IMR-90 (cell line): ENCODE measurements around the gene ASPHD2. TPM values are rescaled to one million over a fixed set of nuclear protein-coding genes. Genes with fewer than 3 reads are reported as not detected.

Source experiments
- ATAC-seq: fragments of 200-7000 bp; cut with Tn5 transposase; 2 replicates; pipeline ENCODE4 v1.9.1; 2020; ENCODE audit warnings: low read depth, mild to moderate bottlenecking, moderate library complexity
- BruUV-seq: library from RNA; stranded (reverse); fragments of 400-500 nt; replicated peaks from 2 replicates; lab custom pipeline; 2021; lab: Mats Ljungman, UMichigan
- CTCF ChIA-PET: fragments of 300-600 bp; formaldehyde crosslinking; extraction: SDS; loops from one replicate; lab custom pipeline; 2021; ENCODE audit warnings: antibody characterized with exemption; lab: Yijun Ruan, JAX
- POLR2A ChIA-PET: fragments of 300-600 bp; sonication (Branson Sonifier 250); formaldehyde crosslinking; loops from one replicate; lab custom pipeline; 2022; ENCODE audit warnings: antibody characterized with exemption; ENCODE audit not compliant: unreplicated experiment; lab: Charles Lee
- DNase-seq: peaks from one replicate; pipeline ENCODE4 v3.0.0; 2013
- H2AFZ ChIP-seq: replicated peaks from 2 replicates; pipeline ENCODE3; 2013; ENCODE audit warnings: low read length, mild to moderate bottlenecking; ENCODE audit not compliant: poor library complexity
- H2AK5ac ChIP-seq: 2 replicates; pipeline ENCODE4 v1.6.1; 2013; ENCODE audit warnings: low read depth, low read length, inconsistent platforms
- H2AK9ac ChIP-seq: replicated peaks from 2 replicates; pipeline ENCODE3; 2013; ENCODE audit warnings: mild to moderate bottlenecking, low read depth, low read length, moderate library complexity; ENCODE audit not compliant: poor library complexity
- H2BK120ac ChIP-seq: 2 replicates; pipeline ENCODE4 v1.6.1; 2013; ENCODE audit warnings: low read depth, low read length, inconsistent platforms
- H2BK15ac ChIP-seq: 3 replicates; pipeline ENCODE4 v1.6.1; 2013; ENCODE audit warnings: low read depth, low read length, inconsistent platforms
- H2BK20ac ChIP-seq: 2 replicates; pipeline ENCODE4 v1.6.1; 2013; ENCODE audit warnings: low read depth, mild to moderate bottlenecking, inconsistent platforms, low read length, moderate library complexity
- H2BK5ac ChIP-seq: 2 replicates; pipeline ENCODE4 v1.6.1; 2013; ENCODE audit warnings: mild to moderate bottlenecking, low read depth, low read length, inconsistent platforms; ENCODE audit not compliant: poor library complexity, severe bottlenecking
- H3K14ac ChIP-seq: replicated peaks from 2 replicates; pipeline ENCODE4 v1.6.1; 2013; ENCODE audit warnings: low read depth, low read length, inconsistent platforms
- H3K18ac ChIP-seq: 2 replicates; pipeline ENCODE4 v1.6.1; 2013; ENCODE audit warnings: low read depth, low read length, control low read depth
- H3K23ac ChIP-seq: 2 replicates; pipeline ENCODE4 v1.6.1; 2013; ENCODE audit warnings: low read depth, low read length, inconsistent platforms
- H3K27ac ChIP-seq: 2 replicates; pipeline ENCODE4 v1.5.1; 2013; ENCODE audit warnings: mild to moderate bottlenecking, control low read depth, low read length; ENCODE audit not compliant: insufficient read depth
- H3K27me3 ChIP-seq: 2 replicates; pipeline ENCODE4 v1.6.1; 2013; ENCODE audit warnings: low read length; ENCODE audit not compliant: control insufficient read depth, insufficient read depth
- H3K36me3 ChIP-seq: 2 replicates; pipeline ENCODE4 v1.6.1; 2013; ENCODE audit warnings: low read length, mixed read lengths; ENCODE audit not compliant: control insufficient read depth, insufficient read depth
- H3K4ac ChIP-seq: 2 replicates; pipeline ENCODE4 v1.6.1; 2013; ENCODE audit warnings: low read depth, low read length, inconsistent platforms
- H3K4me1 ChIP-seq: 2 replicates; pipeline ENCODE4 v1.6.1; 2013; ENCODE audit warnings: low read length, mixed read lengths; ENCODE audit not compliant: control insufficient read depth, insufficient read depth
- H3K4me2 ChIP-seq: 2 replicates; pipeline ENCODE4 v1.6.1; 2013; ENCODE audit warnings: low read depth, mild to moderate bottlenecking, control low read depth, low read length, moderate library complexity
- H3K4me3 ChIP-seq: 2 replicates; pipeline ENCODE4 v1.5.1; 2013; ENCODE audit warnings: low read depth, mild to moderate bottlenecking, control low read depth, low read length, moderate library complexity; ENCODE audit not compliant: insufficient read depth
- H3K56ac ChIP-seq: 2 replicates; pipeline ENCODE4 v1.6.1; 2013; ENCODE audit warnings: low read length, inconsistent platforms; ENCODE audit not compliant: insufficient read depth; ENCODE audit errors: extremely low read depth
- H3K79me1 ChIP-seq, 2 experiments: 2 replicates each; pipeline ENCODE4 v1.6.1; 2013; ENCODE audit warnings: low read length in 2 of 2, inconsistent platforms in 1 of 2, low read depth in 1 of 2
- H3K9ac ChIP-seq: 2 replicates; pipeline ENCODE4 v1.6.1; 2013; ENCODE audit warnings: low read depth, low read length, control low read depth
- H3K9me1 ChIP-seq: 2 replicates; pipeline ENCODE4 v1.6.1; 2013; ENCODE audit warnings: low read length, inconsistent platforms; ENCODE audit not compliant: insufficient read depth
- H3K9me3 ChIP-seq: 2 replicates; pipeline ENCODE4 v1.6.1; 2013; ENCODE audit warnings: low read length; ENCODE audit not compliant: control insufficient read depth, insufficient read depth
- H4K20me1 ChIP-seq: 2 replicates; pipeline ENCODE4 v1.6.1; 2013; ENCODE audit warnings: low read length, inconsistent platforms; ENCODE audit not compliant: insufficient read depth
- H4K5ac ChIP-seq: 2 replicates; pipeline ENCODE4 v1.6.1; 2013; ENCODE audit warnings: mild to moderate bottlenecking, low read depth, low read length, control low read depth
- H4K8ac ChIP-seq, 2 experiments: 2 replicates each; pipeline ENCODE4 v1.6.1; 2013; ENCODE audit warnings: low read depth in 2 of 2, low read length in 2 of 2, control low read depth in 1 of 2, inconsistent platforms in 1 of 2
- H4K91ac ChIP-seq: 2 replicates; pipeline ENCODE4 v1.6.1; 2013; ENCODE audit warnings: low read depth, low read length, inconsistent platforms; ENCODE audit not compliant: insufficient read depth
- CEBPB ChIP-seq: IDR thresholded peaks from 2 replicates; pipeline ENCODE4 v1.6.1; 2012; ENCODE audit warnings: low read depth, low read length, improper control_type of control experiment
- ELK1 ChIP-seq: fragments of 150-350 bp; IDR thresholded peaks from 2 replicates; pipeline ENCODE4 v1.6.1; 2016; ENCODE audit warnings: low read depth, mild to moderate bottlenecking, low read length, moderate library complexity, borderline replicate concordance
- WGBS, 2 experiments: methylation state at CpG; one replicate each; pipeline versions ENCODE4 v1.1.5 to v1.1.7; 2013; ENCODE audit warnings: missing lambda C conversion rate in 2 of 2; ENCODE audit not compliant: insufficient read length in 1 of 2; ENCODE audit errors: extremely low coverage in 2 of 2; 5-methylcytosine and 5-hydroxymethylcytosine counted together
- dilution Hi-C: fragments of 300-500 bp; cut with HindIII; formaldehyde crosslinking; loops from one replicate; pipeline ENCODE4 v1.14.3; 2018; ENCODE audit warnings: low sequenced_read_pairs; ENCODE audit not compliant: unreplicated experiment
- in situ Hi-C: fragments of 300-500 bp; cut with MboI; formaldehyde crosslinking; loops from 3 replicates; pipeline ENCODE4 v1.14.3; 2019; ENCODE audit warnings: low sequenced_read_pairs, inconsistent platforms, mixed read lengths
- intact Hi-C: fragments of 100-400 bp; cut with micrococcal nuclease; formaldehyde crosslinking; loops from 2 replicates; pipeline ENCODE4 v1.10.0; 2022
- polyA plus RNA-seq, 3 experiments: library from polyadenylated mRNA; depleted of rRNA; stranded (reverse); fragments of >200 nt; gene quantifications; 2 replicates each; pipeline ENCODE4 v1.2.3, GENCODE V29; 2012; ENCODE audit warnings: low replicate concordance in 1 of 3
- total RNA-seq: library from RNA; depleted of rRNA; stranded (reverse); fragments of >200 nt; gene quantifications from 2 replicates; pipeline ENCODE4 v1.2.3, GENCODE V29; 2012

Gene ASPHD2
- total and polyA plus RNA-seq, 2 of the 4 experiments (the other 2 are of a cell fraction), result 1.3 to 1.4 TPM

- dilution Hi-C loops, result no loop called here
Measured at GRCh38 chr22:26485013-26485412, 56.0 kb downstream of the ASPHD2 start.

More at GRCh38 chr22:26485013-26485412, 56.0 kb downstream of the ASPHD2 start:
- ChIA-PET POLR2A (no interaction called here), CTCF (interaction anchor here (2.2 kb wide), 1 partner anchor 18 kb away, joined by 7 read pairs; no protein-coding TSS in a partner anchor)
- H3K4me2 ChIP-seq, result peak overlapping the region; percentile 39
- intact Hi-C loops, result no loop called here
- no peak overlapping the region for H4K91ac ChIP-seq
- H3K9me1 ChIP-seq, result no peaks in the 10 kb centered on the region; the same call in 1 of the 2 replicates
- no peak overlapping the region for H2AK9ac ChIP-seq
- BruUV-seq, result no TSS peak
- no peaks in the 10 kb centered on the region; the same call in 1 of the 2 replicates for H4K20me1 ChIP-seq
- no peak overlapping the region for H3K23ac ChIP-seq
- H3K4me1 ChIP-seq, result peaks cover 9% of the 10 kb centered on the region
- H3K4me3 ChIP-seq, result no peak overlapping the region
- H3K27me3 ChIP-seq, result no peaks in the 10 kb centered on the region
- TF ChIP-seq CEBPB (peak; percentile 56; the same call in 1 of the 2 replicates), ELK1 (no peak)
- peaks cover 33 to 62% of the 10 kb centered on the region in 2 experiments for H3K79me1 ChIP-seq
- in situ Hi-C loops, result no loop called here
- H3K36me3 ChIP-seq, result peaks cover 28% of the 10 kb centered on the region
- WGBS, 2 experiments, result 59% methylated on average over 3 of the region's 7 CpGs; no CpG with 5 or more reads in 1 of the 2 experiments
- H2BK15ac ChIP-seq, result no peak overlapping the region
- no peak overlapping the region for H4K5ac ChIP-seq
- no peak overlapping the region for H2BK5ac ChIP-seq
- H3K9ac ChIP-seq, result no peak overlapping the region
- no peak overlapping the region for H2BK20ac ChIP-seq
- H2AFZ ChIP-seq, result no peak overlapping the region
- no peak overlapping the region for H3K14ac ChIP-seq
- no peak overlapping the region for H3K27ac ChIP-seq
- no peak overlapping the region for H3K4ac ChIP-seq
- no peak for DNase-seq
- no peak overlapping the region for H3K18ac ChIP-seq
- no peaks in the 10 kb centered on the region for H3K9me3 ChIP-seq
- H3K56ac ChIP-seq, result no peak overlapping the region
- no peak overlapping the region for H2AK5ac ChIP-seq
- no peak overlapping the region for H4K8ac ChIP-seq
- no peak overlapping the region for H2BK120ac ChIP-seq
- ATAC-seq, result no peak
